Dedifferentiated amniotic fluid mesenchymal stem cell (primary cell): ENCODE results near the gene STAT5B.
A peak's percentile ranks its signal among the peaks of the same experiment; 100 is the strongest.

ENCODE experiments used
- DNase-seq: peaks from one replicate; pipeline ENCODE4 v3.0.0-alpha.2; 2016; ENCODE audit errors: extremely low spot score

The STAT5B gene

GRCh38 chr17:42285346-42286050 is 9.3 kb upstream of the STAT5B start:
- no peak for DNase-seq

GRCh38 chr17:42284566-42284965 is 8.4 kb upstream of the STAT5B start:
- no peak for DNase-seq

- no peak for DNase-seq
Observed at GRCh38 chr17:42284024-42284369, 7.8 kb upstream of the STAT5B start.

GRCh38 chr17:42283241-42284023 is 7.2 kb upstream of the STAT5B start:
- no peak for DNase-seq

GRCh38 chr17:42282478-42283080 is 6.4 kb upstream of the STAT5B start:
- no peak for DNase-seq

- no peak for DNase-seq
Observed at GRCh38 chr17:42281571-42282096, 5.4 kb upstream of the STAT5B start.

GRCh38 chr17:42279776-42280630 is 3.8 kb upstream of the STAT5B start:
- DNase-seq = no peak

- no peak for DNase-seq
Observed at GRCh38 chr17:42277342-42277712, 1.1 kb upstream of the STAT5B start.

- peak; percentile 48 for DNase-seq
Observed at GRCh38 chr17:42276609-42277341, 584 bp upstream of the STAT5B start.

GRCh38 chr17:42275527-42276358 is 448 bp downstream of the STAT5B start:
- no peak for DNase-seq

GRCh38 chr17:42274812-42275526 is 1.2 kb downstream of the STAT5B start:
- no peak for DNase-seq

- no peak for DNase-seq
Observed at GRCh38 chr17:42274253-42274542, 2.0 kb downstream of the STAT5B start.

- no peak for DNase-seq
Observed at GRCh38 chr17:42273474-42274252, 2.5 kb downstream of the STAT5B start.

GRCh38 chr17:42272162-42272907 is 3.9 kb downstream of the STAT5B start:
- DNase-seq = no peak

- DNase-seq = no peak
Observed at GRCh38 chr17:42271779-42272035, 4.5 kb downstream of the STAT5B start.

GRCh38 chr17:42271006-42271778 is 5.0 kb downstream of the STAT5B start:
- no peak for DNase-seq

GRCh38 chr17:42270596-42270995 is 5.6 kb downstream of the STAT5B start:
- no peak for DNase-seq

GRCh38 chr17:42270170-42270535 is 6.0 kb downstream of the STAT5B start:
- no peak for DNase-seq
